CD4-positive, CD25-positive, alpha-beta regulatory T cell (primary cell): ENCODE results near the gene TENM4. TPM values are rescaled to one million over a fixed set of nuclear protein-coding genes. Genes with fewer than 3 reads are reported as not detected.

ENCODE experiments used
- ATAC-seq, 2 donors: fragments of 150-1000 bp; cut with Tn5 transposase; one replicate each; pipeline ENCODE4 v1.10.0; 2021; ENCODE audit warnings: low read depth in 2 of 2, moderate number of reproducible peaks in 2 of 2, moderate library complexity in 1 of 2
- DNase-seq, 3 donors: peaks; one replicate each; pipeline versions ENCODE4 v3.0.0 to v3.0.0-alpha.2; 2012 to 2022; ENCODE audit warnings: mixed read lengths in 1 of 3
- H3K27ac ChIP-seq: one replicate; pipeline ENCODE4 v1.7.0; 2013; ENCODE audit warnings: mild to moderate bottlenecking, low read length; ENCODE audit not compliant: insufficient read depth, poor library complexity, severe bottlenecking
- H3K27me3 ChIP-seq: one replicate; pipeline ENCODE4 v1.7.0; 2013; ENCODE audit warnings: low read length; ENCODE audit not compliant: control insufficient read depth, insufficient read depth
- H3K36me3 ChIP-seq: one replicate; pipeline ENCODE4 v1.7.0; 2013; ENCODE audit warnings: mild to moderate bottlenecking, low read length, moderate library complexity; ENCODE audit not compliant: control insufficient read depth, insufficient read depth
- H3K4me1 ChIP-seq: 2 replicates; pipeline ENCODE4 v1.7.0; 2013; ENCODE audit warnings: mild to moderate bottlenecking, low read length; ENCODE audit not compliant: insufficient read depth, control insufficient read depth, poor library complexity, severe bottlenecking
- H3K4me3 ChIP-seq: one replicate; pipeline ENCODE4 v1.7.0; 2013; ENCODE audit warnings: low read depth, mild to moderate bottlenecking, low read length, moderate library complexity
- H3K9me3 ChIP-seq, 2 experiments: 1 replicate in 1 of 2; 2 replicates in 1 of 2; pipeline ENCODE4 v1.7.0; 2013; ENCODE audit warnings: low read length in 2 of 2, mild to moderate bottlenecking in 1 of 2, moderate library complexity in 1 of 2; ENCODE audit not compliant: control insufficient read depth in 2 of 2
- H3K27ac Mint-ChIP-seq, 3 donors: one replicate each; pipeline ENCODE4 v1.8.0; 2020 to 2022; ENCODE audit warnings: mild to moderate bottlenecking in 3 of 3, mixed read lengths in 3 of 3, moderate library complexity in 2 of 3
- H3K27me3 Mint-ChIP-seq: one replicate; pipeline ENCODE4 v1.8.0; 2022; ENCODE audit warnings: mild to moderate bottlenecking, mixed read lengths
- H3K36me3 Mint-ChIP-seq: one replicate; pipeline ENCODE4 v1.8.0; 2020; ENCODE audit warnings: mixed read lengths
- H3K4me1 Mint-ChIP-seq, 4 donors: one replicate each; pipeline ENCODE4 v1.8.0; 2020 to 2022; ENCODE audit warnings: mixed read lengths in 4 of 4, mild to moderate bottlenecking in 1 of 4
- H3K4me3 Mint-ChIP-seq, 4 donors: one replicate each; pipeline ENCODE4 v1.8.0; 2020 to 2022; ENCODE audit warnings: mild to moderate bottlenecking in 4 of 4, mixed read lengths in 4 of 4, moderate library complexity in 3 of 4
- H3K9me3 Mint-ChIP-seq, 7 donors: one replicate each; pipeline ENCODE4 v1.8.0; 2020 to 2022; ENCODE audit warnings: mixed read lengths in 7 of 7, mild to moderate bottlenecking in 3 of 7, moderate library complexity in 2 of 7
- polyA plus RNA-seq, 4 donors: library from polyadenylated mRNA; unstranded; fragments of 300-500 nt; fragmentation: Illumina TruSeq; gene quantifications; one replicate each; pipeline ENCODE4 v1.2.3, GENCODE V29; 2021
- total RNA-seq: library from RNA; stranded (reverse); gene quantifications from one replicate; pipeline ENCODE4 v1.2.3, GENCODE V29; 2022

Gene TENM4
- total and polyA plus RNA-seq, 5 donors from 2014 or later = 0.02 TPM; not detected in 4

- H3K4me3 Mint-ChIP-seq = no peak overlapping the region
- no peak overlapping the region for H3K27ac ChIP-seq
- H3K27ac Mint-ChIP-seq = no peak overlapping the region
Observed at GRCh38 chr11:79465160-79465559, 24.3 kb upstream of the TENM4 start.

GRCh38 chr11:79461666-79462645 is 21.1 kb upstream of the TENM4 start:
- H3K36me3 Mint-ChIP-seq = no peaks in the 10 kb centered on the region
- H3K27me3 ChIP-seq = no peaks in the 10 kb centered on the region
- DNase-seq (no peak), ATAC-seq (no peak)
- H3K4me3 ChIP-seq = no peak overlapping the region
- H3K27ac Mint-ChIP-seq = no peak overlapping the region
- H3K27ac ChIP-seq = no peak overlapping the region
- peaks cover 0 to 4% (median 0%) of the 10 kb centered on the region in 7 donors for H3K9me3 Mint-ChIP-seq
- no peaks in the 10 kb centered on the region for H3K36me3 ChIP-seq
- no peaks in the 10 kb centered on the region for H3K4me1 ChIP-seq
- H3K4me1 Mint-ChIP-seq = no peaks in the 10 kb centered on the region
- H3K27me3 Mint-ChIP-seq = peaks cover 4% of the 10 kb centered on the region
- no peaks in the 10 kb centered on the region for H3K9me3 ChIP-seq
- H3K4me3 Mint-ChIP-seq = no peak overlapping the region

More at GRCh38 chr11:79465160-79465559, 24.3 kb upstream of the TENM4 start:
- Mint-ChIP-seq H3K36me3 (no peaks in the 10 kb centered on the region), H3K27me3 (peaks cover 8% of the 10 kb centered on the region), H3K4me1 (no peaks in the 10 kb centered on the region), H3K9me3 (peaks cover 0 to 8% (median 0%) of the 10 kb centered on the region in 7 donors)
- no peak for DNase-seq
- no peaks in the 10 kb centered on the region for H3K9me3 ChIP-seq
- ATAC-seq = no peak
- H3K36me3 ChIP-seq = no peaks in the 10 kb centered on the region
- H3K27me3 ChIP-seq = no peaks in the 10 kb centered on the region
- no peak overlapping the region for H3K4me3 ChIP-seq
- H3K4me1 ChIP-seq = no peaks in the 10 kb centered on the region

- DNase-seq = no peak
- Mint-ChIP-seq H3K9me3 (peaks cover 0 to 4% (median 0%) of the 10 kb centered on the region in 7 donors), H3K4me1 (no peaks in the 10 kb centered on the region), H3K4me3 (no peak overlapping the region), H3K27me3 (peaks cover 4% of the 10 kb centered on the region), H3K36me3 (no peaks in the 10 kb centered on the region), H3K27ac (no peak overlapping the region)
- no peak for ATAC-seq
- H3K27ac ChIP-seq = no peak overlapping the region
- H3K4me1 ChIP-seq = no peaks in the 10 kb centered on the region
- H3K4me3 ChIP-seq = no peak overlapping the region
- H3K36me3 ChIP-seq = no peaks in the 10 kb centered on the region
- no peaks in the 10 kb centered on the region for H3K27me3 ChIP-seq
- H3K9me3 ChIP-seq = no peaks in the 10 kb centered on the region
Observed at GRCh38 chr11:79461144-79461543, 20.3 kb upstream of the TENM4 start.

GRCh38 chr11:79458709-79459108 is 17.9 kb upstream of the TENM4 start:
- Mint-ChIP-seq H3K27ac (no peak overlapping the region), H3K27me3 (peaks cover 4% of the 10 kb centered on the region), H3K9me3 (no peaks in the 10 kb centered on the region), H3K4me1 (no peaks in the 10 kb centered on the region), H3K36me3 (no peaks in the 10 kb centered on the region), H3K4me3 (peak overlapping the region in 1 of 4 donors; percentile 44)
- DNase-seq (no peak), ATAC-seq (no peak)
- Histone ChIP-seq H3K4me3 (no peak overlapping the region), H3K27ac (no peak overlapping the region), H3K4me1 (no peaks in the 10 kb centered on the region), H3K27me3 (no peaks in the 10 kb centered on the region), H3K9me3 (no peaks in the 10 kb centered on the region), H3K36me3 (no peaks in the 10 kb centered on the region)

- Mint-ChIP-seq H3K4me1 (no peaks in the 10 kb centered on the region), H3K27me3 (peaks cover 9% of the 10 kb centered on the region), H3K9me3 (no peaks in the 10 kb centered on the region), H3K27ac (no peak overlapping the region), H3K36me3 (no peaks in the 10 kb centered on the region), H3K4me3 (no peak overlapping the region)
- no peak overlapping the region for H3K27ac ChIP-seq
- no peaks in the 10 kb centered on the region for H3K36me3 ChIP-seq
- H3K4me3 ChIP-seq = no peak overlapping the region
- DNase-seq (no peak), ATAC-seq (no peak)
- no peaks in the 10 kb centered on the region for H3K4me1 ChIP-seq
- H3K9me3 ChIP-seq = no peaks in the 10 kb centered on the region
- H3K27me3 ChIP-seq = no peaks in the 10 kb centered on the region
Observed at GRCh38 chr11:79456501-79456900, 15.7 kb upstream of the TENM4 start.

GRCh38 chr11:79453617-79454016 is 12.8 kb upstream of the TENM4 start:
- Mint-ChIP-seq H3K27ac (no peak overlapping the region), H3K4me3 (no peak overlapping the region), H3K4me1 (no peaks in the 10 kb centered on the region), H3K27me3 (peaks cover 5% of the 10 kb centered on the region), H3K9me3 (peaks cover 0 to 1% (median 0%) of the 10 kb centered on the region in 7 donors), H3K36me3 (no peaks in the 10 kb centered on the region)
- ATAC-seq (no peak), DNase-seq (no peak)
- no peaks in the 10 kb centered on the region for H3K9me3 ChIP-seq
- no peaks in the 10 kb centered on the region for H3K4me1 ChIP-seq
- no peaks in the 10 kb centered on the region for H3K36me3 ChIP-seq
- no peak overlapping the region for H3K4me3 ChIP-seq
- H3K27ac ChIP-seq = no peak overlapping the region
- H3K27me3 ChIP-seq = no peaks in the 10 kb centered on the region

- DNase-seq (no peak), ATAC-seq (no peak)
- Mint-ChIP-seq H3K36me3 (no peaks in the 10 kb centered on the region), H3K4me3 (no peak overlapping the region), H3K27ac (no peak overlapping the region), H3K4me1 (no peaks in the 10 kb centered on the region), H3K9me3 (peaks cover 0 to 2% (median 0%) of the 10 kb centered on the region in 7 donors), H3K27me3 (peaks cover 15% of the 10 kb centered on the region)
- no peaks in the 10 kb centered on the region for H3K9me3 ChIP-seq
- H3K27ac ChIP-seq = no peak overlapping the region
- H3K36me3 ChIP-seq = no peaks in the 10 kb centered on the region
- no peak overlapping the region for H3K4me3 ChIP-seq
- peaks cover 4% of the 10 kb centered on the region for H3K27me3 ChIP-seq
- H3K4me1 ChIP-seq = no peaks in the 10 kb centered on the region
Observed at GRCh38 chr11:79449040-79449439, 8.2 kb upstream of the TENM4 start.
